GM21360 (cell line): ENCODE results near the gene GABRD.

Experiments used
- ATAC-seq: cut with Tn5 transposase; IDR thresholded peaks from one replicate; pipeline ENCODE4 v1.9.1; 2021; ENCODE audit warnings: mild to moderate bottlenecking, moderate library complexity; ENCODE audit not compliant: unreplicated experiment

Gene GABRD

GRCh38 chr1:2033165-2033564 lies 14.0 kb downstream of the GABRD start:
- ATAC-seq: no peak

DNA sequence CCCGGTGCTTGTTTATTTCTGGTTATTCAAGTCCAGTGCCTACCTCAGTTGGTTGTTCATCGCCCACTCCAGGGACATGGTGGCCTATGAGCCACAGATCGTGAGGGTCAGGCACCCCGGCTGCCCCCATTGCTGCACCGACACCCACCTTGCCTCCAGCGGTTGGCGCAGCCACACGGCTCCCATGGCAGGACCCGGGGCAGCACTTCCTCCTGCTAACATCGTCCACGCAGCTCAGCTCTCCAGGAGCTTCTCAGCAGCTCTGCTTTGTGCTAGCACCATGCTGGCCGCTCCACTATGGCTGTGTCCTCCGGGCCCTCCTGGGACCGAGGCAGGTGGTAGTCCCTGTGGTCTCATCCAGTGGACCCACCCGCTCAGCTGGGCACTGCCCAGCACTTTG lies 17.1 kb downstream of the GABRD start:
- ATAC-seq: no peak

GRCh38 chr1:2037314-2037979 lies 18.3 kb downstream of the GABRD start:
- no peak for ATAC-seq

GRCh38 chr1:2038229-2038628 lies 19.1 kb downstream of the GABRD start:
- ATAC-seq: no peak

DNA sequence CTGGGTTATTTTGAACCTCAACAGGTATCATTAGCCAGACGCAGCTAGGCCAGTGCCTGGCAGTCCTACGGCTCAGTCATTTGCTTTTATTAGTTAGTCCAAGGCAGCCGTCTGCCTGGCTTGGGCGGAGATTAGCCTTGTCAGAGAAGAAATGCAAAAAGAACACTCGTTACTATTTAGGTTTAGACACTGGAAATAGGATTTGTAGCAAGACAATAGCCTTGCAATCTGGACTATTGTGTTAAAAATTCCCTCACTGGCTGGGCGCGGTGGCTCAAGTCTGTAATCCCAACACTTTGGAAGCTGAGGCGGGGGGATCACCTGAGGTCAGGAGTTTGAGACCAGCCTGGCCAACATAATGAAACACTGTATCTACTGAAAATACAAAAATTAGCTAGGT lies 20.1 kb downstream of the GABRD start:
- no peak for ATAC-seq

- no peak for ATAC-seq
These were observed 22.2 kb downstream of the GABRD start for GRCh38 chr1:2041305-2041704.

GRCh38 chr1:2041887-2042286 lies 22.7 kb downstream of the GABRD start:
- ATAC-seq: no peak

- no peak for ATAC-seq
These were observed 24.0 kb downstream of the GABRD start for GRCh38 chr1:2042830-2043773.

- ATAC-seq: no peak
These were observed 24.7 kb downstream of the GABRD start for GRCh38 chr1:2043886-2044285.

GRCh38 chr1:2044510-2045319 lies 25.6 kb downstream of the GABRD start:
- peak; percentile 57 for ATAC-seq

DNA sequence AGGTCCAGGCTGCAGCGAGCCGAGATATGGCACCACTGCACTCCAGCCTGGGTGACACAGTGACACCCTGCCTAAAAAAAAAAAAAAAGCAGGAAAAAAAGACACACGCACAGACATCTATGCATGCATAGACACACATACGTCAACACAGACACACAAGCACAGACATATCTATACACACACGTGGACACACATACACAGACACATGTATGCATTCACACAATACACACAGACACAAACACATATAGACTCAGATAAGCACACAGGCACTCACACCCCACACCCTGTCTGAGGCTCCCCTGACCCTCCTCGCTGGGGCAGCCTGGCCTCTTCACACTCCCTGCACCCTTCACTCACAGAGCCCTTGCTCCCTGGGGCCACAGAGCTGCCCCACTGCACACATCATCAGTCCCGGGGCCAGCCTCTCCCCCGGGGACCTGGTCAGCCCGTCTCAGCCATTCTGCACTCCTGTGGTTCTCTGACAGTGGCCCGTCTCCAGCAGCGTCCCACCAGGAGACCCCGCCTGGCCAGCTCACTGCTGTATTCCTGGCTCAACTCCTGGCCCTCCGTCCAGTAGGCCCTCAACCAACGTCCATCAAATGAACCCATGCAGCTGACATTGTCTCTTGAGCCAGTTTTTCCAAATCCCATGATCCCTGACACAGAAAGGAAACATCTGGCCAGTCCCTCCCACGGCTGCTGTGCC lies 26.5 kb downstream of the GABRD start:
- ATAC-seq: no peak

GRCh38 chr1:2046174-2046917 lies 27.2 kb downstream of the GABRD start:
- ATAC-seq: no peak

- ATAC-seq: no peak
These were observed 28.0 kb downstream of the GABRD start for GRCh38 chr1:2046953-2047748.

DNA sequence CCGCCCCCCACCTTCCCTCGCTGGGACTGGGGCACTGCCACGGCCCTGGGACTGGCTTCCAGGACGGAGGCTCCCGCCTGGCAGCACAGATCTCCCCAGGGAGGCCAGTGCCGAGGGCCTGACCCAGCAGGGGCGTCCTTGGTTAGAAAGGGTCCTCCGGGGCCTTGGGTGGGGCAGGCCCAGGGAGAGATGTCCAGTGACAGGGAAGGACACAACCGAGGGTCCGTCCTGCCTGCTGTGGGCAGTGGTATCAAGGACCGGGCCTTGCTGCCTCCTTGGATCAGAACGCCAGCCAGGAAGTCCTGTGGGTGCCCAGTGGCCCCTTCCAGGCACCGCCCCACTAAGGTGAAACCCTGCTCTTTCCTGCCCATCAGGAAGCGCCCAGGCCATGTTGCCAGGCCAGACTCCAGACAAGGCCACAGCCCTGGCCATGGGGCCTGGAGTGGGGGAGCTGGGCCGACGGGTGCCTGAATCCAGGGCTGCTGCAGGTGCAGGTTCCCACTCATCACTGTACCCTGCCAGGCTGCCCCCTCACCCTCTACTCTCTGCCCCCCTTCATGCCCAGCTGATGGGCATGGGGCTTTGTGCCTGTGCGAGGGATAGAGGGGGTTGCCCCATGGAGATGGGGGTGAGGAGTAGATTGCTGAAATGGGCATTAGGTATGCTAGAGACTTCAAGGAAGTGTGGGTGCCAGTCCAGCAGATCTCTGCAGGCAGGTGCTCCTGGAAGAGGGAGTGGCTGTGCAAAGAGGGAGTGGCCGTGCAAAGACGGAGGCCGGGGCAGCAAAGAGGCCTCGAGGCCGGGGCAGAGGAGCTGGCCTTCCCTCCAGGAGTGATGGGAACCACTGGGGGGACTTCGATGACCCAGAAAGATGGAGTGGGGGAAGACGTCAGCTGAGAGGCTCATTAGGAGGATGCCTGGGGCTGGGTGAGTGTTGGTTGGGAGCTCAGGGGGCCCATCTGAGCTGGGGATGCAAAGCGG lies 28.9 kb downstream of the GABRD start:
- ATAC-seq: no peak

DNA sequence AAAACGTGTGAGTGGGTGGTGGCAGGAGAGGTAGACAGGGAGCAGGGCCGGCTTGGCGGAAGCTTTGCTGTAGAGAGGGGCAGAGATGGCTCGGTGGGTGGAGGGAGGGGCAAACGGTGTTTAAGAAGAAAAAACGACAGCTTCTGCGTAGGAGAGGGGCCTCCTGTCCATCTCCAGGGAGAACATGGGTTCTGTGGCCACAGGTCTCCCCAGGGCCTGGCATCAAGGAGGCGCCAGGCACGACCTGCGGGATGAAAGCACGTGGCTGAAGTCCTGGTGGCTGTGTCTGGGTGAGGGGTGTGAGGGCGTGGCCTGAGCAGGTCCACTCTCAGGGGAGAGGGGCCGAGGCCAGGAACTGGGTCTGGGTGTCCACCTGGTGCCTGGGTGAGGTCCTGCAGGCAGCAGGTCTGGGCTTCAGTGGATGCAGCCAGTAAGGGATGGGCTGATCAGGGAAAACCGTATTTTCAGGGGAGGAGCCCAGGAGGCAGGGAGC lies 30.1 kb downstream of the GABRD start:
- ATAC-seq: no peak

- ATAC-seq: peak; percentile 67
These were observed 30.7 kb downstream of the GABRD start, which contains the start of gene PRKCZ for GRCh38 chr1:2049718-2050431. PRKCZ (plus strand) TSS chr1:2050411; CDS start chr1:2050631, 220 bp downstream.

GRCh38 chr1:2050461-2050792 lies 31.3 kb downstream of the GABRD start:
- peak; percentile 15 for ATAC-seq
